ENCODE data around the gene QRSL1. TPM values are rescaled to one million over a fixed set of nuclear protein-coding genes. Genes with fewer than 3 reads are reported as not detected.

QRSL1 gene
- total and polyA plus RNA-seq, 2 experiments from 2014 or later = 18.4 to 19.3 TPM

DNA sequence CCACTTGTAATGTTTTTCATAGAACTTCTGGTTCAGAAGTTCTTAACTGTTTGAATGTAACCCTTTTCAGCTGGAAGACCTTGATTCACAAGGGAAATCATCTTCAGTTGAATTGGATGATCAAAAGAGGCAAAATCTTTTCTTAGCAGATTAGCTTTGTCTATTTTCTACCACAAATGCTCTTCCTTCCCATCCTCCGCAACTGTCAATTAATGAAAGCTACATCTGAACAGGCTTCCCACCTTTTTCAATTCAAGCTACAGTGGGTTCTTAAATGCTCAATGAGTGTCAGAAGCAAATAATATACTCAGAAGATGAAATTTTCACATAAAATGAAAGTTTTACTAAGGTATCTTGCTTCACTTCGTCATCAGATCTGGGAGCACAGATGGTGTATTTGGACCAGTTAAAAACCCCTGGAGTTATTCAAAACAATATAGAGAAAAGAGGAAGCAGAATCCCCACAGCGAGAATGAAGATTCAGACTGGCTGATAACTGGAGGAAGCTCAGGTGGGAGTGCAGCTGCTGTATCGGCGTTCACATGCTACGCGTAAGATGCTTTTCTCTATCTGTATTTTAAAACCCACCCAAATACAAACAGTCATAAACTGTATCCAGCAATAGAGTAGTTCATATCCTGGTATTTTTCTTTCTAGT lies 19.4 kb downstream of the QRSL1 start:
- Histone ChIP-seq H3K4me2 (no peak overlapping the region), H3K4me1 (ENCODE audit: insufficient read depth) (no peaks in the 10 kb centered on the region), H3K36me3 (ENCODE audit: insufficient read depth) (peaks cover 40% of the 10 kb centered on the region), H3K79me2 (replicated peaks; ENCODE audit: insufficient read depth) (no peaks in the 10 kb centered on the region; the same call in 1 of the 2 replicates), H3K4me3 (no peak overlapping the region), H3F3A (replicated peaks; ENCODE audit: low read depth) (0 out of 2 replicates have a peak, but pooled peaks cover 5% of the 10 kb centered on the region), H3K27ac (ENCODE audit: low read depth) (0 out of 2 replicates have a peak overlapping the region, but pooled peaks have one; percentile 55), H4K20me1 (replicated peaks; ENCODE audit: insufficient read depth) (no peaks in the 10 kb centered on the region), H3K9me2 (ENCODE audit: insufficient read depth) (no peaks in the 10 kb centered on the region), H2AFZ (no peak overlapping the region), H3K27me3 (ENCODE audit: insufficient read depth) (no peaks in the 10 kb centered on the region)
- DNase-seq (ENCODE audit: low spot score) (no peak), ATAC-seq (no peak)
- Mint-ChIP-seq H3K27ac (no peak overlapping the region), H3K27me3 (ENCODE audit: insufficient read depth, low read depth, poor library complexity) (no peaks in the 10 kb centered on the region), H3K9me3 (no peaks in the 10 kb centered on the region), H3K36me3 (ENCODE audit: low read depth) (peaks cover 63% of the 10 kb centered on the region), H3K4me3 (no peak overlapping the region), H3K4me1 (no peaks in the 10 kb centered on the region)
- no peak for TF ChIP-seq POLR2AphosphoS5 (IDR thresholded peaks at IDR 0.05; ENCODE audit: low read depth)

DNA sequence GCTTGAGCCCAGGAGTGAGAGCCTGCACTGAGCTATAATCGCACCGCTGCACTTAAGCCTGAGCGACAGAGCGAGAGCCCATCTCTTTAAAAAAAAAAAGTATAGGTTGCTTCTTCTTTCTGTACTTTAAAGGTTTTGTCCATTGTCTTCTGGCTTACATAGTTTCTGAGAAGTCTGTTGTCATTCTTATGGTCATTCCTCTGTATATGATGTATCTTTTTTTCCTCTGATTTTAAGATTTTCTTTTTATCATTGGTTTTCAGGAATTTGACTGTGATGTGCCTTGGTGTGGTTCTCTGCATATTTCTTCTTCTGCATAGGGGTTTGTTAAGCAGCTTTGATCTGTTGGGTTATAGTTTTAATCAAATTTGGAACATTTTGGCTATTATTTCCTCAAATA lies 29.1 kb downstream of the QRSL1 start:
- Mint-ChIP-seq H3K4me3 (no peak overlapping the region), H3K9me3 (peaks cover 19% of the 10 kb centered on the region), H3K27ac (no peak overlapping the region), H3K27me3 (ENCODE audit: insufficient read depth, low read depth, poor library complexity) (no peaks in the 10 kb centered on the region), H3K36me3 (ENCODE audit: low read depth) (peaks cover 86% of the 10 kb centered on the region), H3K4me1 (peaks cover 19% of the 10 kb centered on the region; the same call in 2 of the 3 replicates)
- Histone ChIP-seq H3K27ac (ENCODE audit: low read depth) (no peak overlapping the region), H3F3A (replicated peaks; ENCODE audit: low read depth) (no peaks in the 10 kb centered on the region), H3K9me2 (ENCODE audit: insufficient read depth) (no peaks in the 10 kb centered on the region), H3K4me1 (ENCODE audit: insufficient read depth) (peaks cover 18% of the 10 kb centered on the region; the same call in 1 of the 2 replicates), H4K20me1 (replicated peaks; ENCODE audit: insufficient read depth) (no peaks in the 10 kb centered on the region), H3K27me3 (ENCODE audit: insufficient read depth) (no peaks in the 10 kb centered on the region), H3K36me3 (ENCODE audit: insufficient read depth) (peaks cover 23% of the 10 kb centered on the region), H2AFZ (no peak overlapping the region), H3K4me2 (no peak overlapping the region), H3K79me2 (replicated peaks; ENCODE audit: insufficient read depth) (no peaks in the 10 kb centered on the region), H3K4me3 (no peak overlapping the region)
- no peak for DNase-seq (ENCODE audit: low spot score)
- no peak for ATAC-seq
- TF ChIP-seq NANOG (IDR thresholded peaks at IDR 0.05; ENCODE audit: borderline replicate concordance) = no peak
- TF ChIP-seq, protein P1, sequence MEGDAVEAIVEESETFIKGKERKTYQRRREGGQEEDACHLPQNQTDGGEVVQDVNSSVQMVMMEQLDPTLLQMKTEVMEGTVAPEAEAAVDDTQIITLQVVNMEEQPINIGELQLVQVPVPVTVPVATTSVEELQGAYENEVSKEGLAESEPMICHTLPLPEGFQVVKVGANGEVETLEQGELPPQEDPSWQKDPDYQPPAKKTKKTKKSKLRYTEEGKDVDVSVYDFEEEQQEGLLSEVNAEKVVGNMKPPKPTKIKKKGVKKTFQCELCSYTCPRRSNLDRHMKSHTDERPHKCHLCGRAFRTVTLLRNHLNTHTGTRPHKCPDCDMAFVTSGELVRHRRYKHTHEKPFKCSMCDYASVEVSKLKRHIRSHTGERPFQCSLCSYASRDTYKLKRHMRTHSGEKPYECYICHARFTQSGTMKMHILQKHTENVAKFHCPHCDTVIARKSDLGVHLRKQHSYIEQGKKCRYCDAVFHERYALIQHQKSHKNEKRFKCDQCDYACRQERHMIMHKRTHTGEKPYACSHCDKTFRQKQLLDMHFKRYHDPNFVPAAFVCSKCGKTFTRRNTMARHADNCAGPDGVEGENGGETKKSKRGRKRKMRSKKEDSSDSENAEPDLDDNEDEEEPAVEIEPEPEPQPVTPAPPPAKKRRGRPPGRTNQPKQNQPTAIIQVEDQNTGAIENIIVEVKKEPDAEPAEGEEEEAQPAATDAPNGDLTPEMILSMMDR (conservative IDR thresholded peaks at IDR 0.05; ENCODE audit: low read depth in 2 of 2) = no peak
- no peak for TF ChIP-seq JUNB (IDR thresholded peaks at IDR 0.05; ENCODE audit: unreplicated experiment)
- TF ChIP-seq EZH2phosphoT487 (IDR thresholded peaks at IDR 0.05; ENCODE audit: unreplicated experiment) = no peak
- TF ChIP-seq, protein P2, sequence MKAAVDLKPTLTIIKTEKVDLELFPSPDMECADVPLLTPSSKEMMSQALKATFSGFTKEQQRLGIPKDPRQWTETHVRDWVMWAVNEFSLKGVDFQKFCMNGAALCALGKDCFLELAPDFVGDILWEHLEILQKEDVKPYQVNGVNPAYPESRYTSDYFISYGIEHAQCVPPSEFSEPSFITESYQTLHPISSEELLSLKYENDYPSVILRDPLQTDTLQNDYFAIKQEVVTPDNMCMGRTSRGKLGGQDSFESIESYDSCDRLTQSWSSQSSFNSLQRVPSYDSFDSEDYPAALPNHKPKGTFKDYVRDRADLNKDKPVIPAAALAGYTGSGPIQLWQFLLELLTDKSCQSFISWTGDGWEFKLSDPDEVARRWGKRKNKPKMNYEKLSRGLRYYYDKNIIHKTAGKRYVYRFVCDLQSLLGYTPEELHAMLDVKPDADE (IDR thresholded peaks at IDR 0.05) = no peak
- no peak for TF ChIP-seq STAT1 (IDR thresholded peaks at IDR 0.05; ENCODE audit: unreplicated experiment)
- TF ChIP-seq ZNF331 (CRISPR knock-in tag; IDR thresholded peaks at IDR 0.05; ENCODE audit: low read depth) = no peak
- no peak for TF ChIP-seq POLR2AphosphoS5 (IDR thresholded peaks at IDR 0.05; ENCODE audit: low read depth)
- no peak for TF ChIP-seq CREB1 (CRISPR knock-in tag; IDR thresholded peaks at IDR 0.05; ENCODE audit: low read depth)
- TF ChIP-seq, protein P3, sequence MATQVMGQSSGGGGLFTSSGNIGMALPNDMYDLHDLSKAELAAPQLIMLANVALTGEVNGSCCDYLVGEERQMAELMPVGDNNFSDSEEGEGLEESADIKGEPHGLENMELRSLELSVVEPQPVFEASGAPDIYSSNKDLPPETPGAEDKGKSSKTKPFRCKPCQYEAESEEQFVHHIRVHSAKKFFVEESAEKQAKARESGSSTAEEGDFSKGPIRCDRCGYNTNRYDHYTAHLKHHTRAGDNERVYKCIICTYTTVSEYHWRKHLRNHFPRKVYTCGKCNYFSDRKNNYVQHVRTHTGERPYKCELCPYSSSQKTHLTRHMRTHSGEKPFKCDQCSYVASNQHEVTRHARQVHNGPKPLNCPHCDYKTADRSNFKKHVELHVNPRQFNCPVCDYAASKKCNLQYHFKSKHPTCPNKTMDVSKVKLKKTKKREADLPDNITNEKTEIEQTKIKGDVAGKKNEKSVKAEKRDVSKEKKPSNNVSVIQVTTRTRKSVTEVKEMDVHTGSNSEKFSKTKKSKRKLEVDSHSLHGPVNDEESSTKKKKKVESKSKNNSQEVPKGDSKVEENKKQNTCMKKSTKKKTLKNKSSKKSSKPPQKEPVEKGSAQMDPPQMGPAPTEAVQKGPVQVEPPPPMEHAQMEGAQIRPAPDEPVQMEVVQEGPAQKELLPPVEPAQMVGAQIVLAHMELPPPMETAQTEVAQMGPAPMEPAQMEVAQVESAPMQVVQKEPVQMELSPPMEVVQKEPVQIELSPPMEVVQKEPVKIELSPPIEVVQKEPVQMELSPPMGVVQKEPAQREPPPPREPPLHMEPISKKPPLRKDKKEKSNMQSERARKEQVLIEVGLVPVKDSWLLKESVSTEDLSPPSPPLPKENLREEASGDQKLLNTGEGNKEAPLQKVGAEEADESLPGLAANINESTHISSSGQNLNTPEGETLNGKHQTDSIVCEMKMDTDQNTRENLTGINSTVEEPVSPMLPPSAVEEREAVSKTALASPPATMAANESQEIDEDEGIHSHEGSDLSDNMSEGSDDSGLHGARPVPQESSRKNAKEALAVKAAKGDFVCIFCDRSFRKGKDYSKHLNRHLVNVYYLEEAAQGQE (IDR thresholded peaks at IDR 0.05; ENCODE audit: unreplicated experiment) = no peak
- TF ChIP-seq ZNF114 (CRISPR knock-in tag; IDR thresholded peaks at IDR 0.05) = no peak
